Measurements from ENCODE around the gene SRGAP1. TPM values are rescaled to one million over a fixed set of nuclear protein-coding genes. Genes with fewer than 3 reads are reported as not detected.
"Not testable (repeated sequence)": the region's sequence is repeated elsewhere in the genome, so short reads cannot be mapped to it uniquely, and the experiment has no call there.

The SRGAP1 gene
- total and polyA plus RNA-seq, 9 of the 15 experiments (the other 6 are each of a cell fraction or from before 2014, with no cell fraction given) = 0.01 to 0.13 (median 0.04) TPM; not detected in 3

DNA sequence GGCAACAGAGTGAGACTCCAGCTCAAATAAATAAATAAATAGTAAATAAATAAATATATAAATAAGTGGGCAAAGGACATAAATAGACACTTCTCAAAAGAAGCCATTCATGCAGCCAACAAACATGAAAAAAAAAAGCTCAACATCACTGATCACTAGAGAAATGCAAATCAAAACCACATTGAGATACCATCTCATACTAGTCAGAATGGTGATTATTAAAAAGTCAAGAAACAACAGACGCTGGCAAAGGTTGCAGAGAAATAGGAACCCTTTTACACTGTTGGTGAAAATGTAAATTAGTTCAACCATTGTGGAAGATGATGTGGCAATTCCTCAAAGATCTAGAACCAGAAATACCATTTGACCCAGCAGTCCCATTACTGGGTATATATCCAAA lies 322.5 kb downstream of the SRGAP1 start:
- H2AFZ ChIP-seq (ENCODE audit: low read depth, low read length); FAIRE-seq; DNase-seq (ENCODE audit: extremely low read depth in 1 of 4, low spot score in 3 of 4); H4K20me1 ChIP-seq (replicated peaks; ENCODE audit: control insufficient read depth, insufficient read depth, low read length); in situ Hi-C loops (cut with MboI); ATAC-seq; H3K4me2 ChIP-seq (ENCODE audit: insufficient read depth, low read length); intact Hi-C loops (cut with micrococcal nuclease); H3K36me3 ChIP-seq (ENCODE audit: control insufficient read depth, insufficient read depth, low read length); H3K79me2 ChIP-seq (ENCODE audit: control insufficient read depth, insufficient read depth, low read length); H3K9ac ChIP-seq (ENCODE audit: insufficient read depth in 1 of 2, low read depth in 2 of 2, low read length in 2 of 2); POLR2A ChIA-PET; BruUV-seq (replicated peaks); H3K9me1 ChIP-seq (ENCODE audit: control insufficient read depth, insufficient read depth, low read length); H3K27ac ChIP-seq (ENCODE audit: extremely low read depth, low read depth, low read length); H3K4me1 ChIP-seq (replicated peaks in 1 of 2; ENCODE audit: control insufficient read depth in 2 of 2, insufficient read depth in 2 of 2, low read length in 2 of 2); H3K9me3 ChIP-seq (replicated peaks; ENCODE audit: control insufficient read depth, insufficient read depth, low read depth, low read length); CTCF ChIA-PET (ENCODE audit: low intra/inter-chr PET ratio); H3K27me3 ChIP-seq (ENCODE audit: control insufficient read depth in 2 of 2, insufficient read depth in 2 of 2, low read length in 2 of 2); H3K4me3 ChIP-seq: not testable (repeated sequence)
- WGBS (ENCODE audit: insufficient coverage, low coverage, missing lambda C conversion rate) = 0% methylated on average over 1 of the region's 1 CpG

- CTCF ChIA-PET (ENCODE audit: low intra/inter-chr PET ratio) = no interaction called here
- H3K36me3 ChIP-seq (ENCODE audit: control insufficient read depth, insufficient read depth, low read length) = no peaks in the 10 kb centered on the region
- H3K79me2 ChIP-seq (ENCODE audit: control insufficient read depth, insufficient read depth, low read length) = no peaks in the 10 kb centered on the region
- DNase-seq (ENCODE audit: extremely low read depth in 1 of 4, low spot score in 3 of 4) (no peak), ATAC-seq (no peak), FAIRE-seq (no peak)
- no peak overlapping the region for H3K27ac ChIP-seq (ENCODE audit: extremely low read depth, low read depth, low read length)
- H4K20me1 ChIP-seq (replicated peaks; ENCODE audit: control insufficient read depth, insufficient read depth, low read length) = no peaks in the 10 kb centered on the region
- BruUV-seq (replicated peaks) = no TSS peak
- no peak overlapping the region for H3K4me2 ChIP-seq (ENCODE audit: insufficient read depth, low read length)
- no peaks in the 10 kb centered on the region for H3K9me1 ChIP-seq (ENCODE audit: control insufficient read depth, insufficient read depth, low read length)
- H3K9ac ChIP-seq (ENCODE audit: insufficient read depth in 1 of 2, low read depth in 2 of 2, low read length in 2 of 2) = no peak overlapping the region
- no peak for TF ChIP-seq IFI16 (CRISPR knock-in tag; IDR thresholded peaks at IDR 0.05)
- TF ChIP-seq, protein P1, sequence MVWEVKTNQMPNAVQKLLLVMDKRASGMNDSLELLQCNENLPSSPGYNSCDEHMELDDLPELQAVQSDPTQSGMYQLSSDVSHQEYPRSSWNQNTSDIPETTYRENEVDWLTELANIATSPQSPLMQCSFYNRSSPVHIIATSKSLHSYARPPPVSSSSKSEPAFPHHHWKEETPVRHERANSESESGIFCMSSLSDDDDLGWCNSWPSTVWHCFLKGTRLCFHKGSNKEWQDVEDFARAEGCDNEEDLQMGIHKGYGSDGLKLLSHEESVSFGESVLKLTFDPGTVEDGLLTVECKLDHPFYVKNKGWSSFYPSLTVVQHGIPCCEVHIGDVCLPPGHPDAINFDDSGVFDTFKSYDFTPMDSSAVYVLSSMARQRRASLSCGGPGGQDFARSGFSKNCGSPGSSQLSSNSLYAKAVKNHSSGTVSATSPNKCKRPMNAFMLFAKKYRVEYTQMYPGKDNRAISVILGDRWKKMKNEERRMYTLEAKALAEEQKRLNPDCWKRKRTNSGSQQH (CRISPR knock-in tag; IDR thresholded peaks at IDR 0.05) = no peak
- no peak for TF ChIP-seq RBM25 (IDR thresholded peaks at IDR 0.05; ENCODE audit: low read depth, low read length, severe bottlenecking)
- no peak for TF ChIP-seq ZNF77 (CRISPR knock-in tag; IDR thresholded peaks at IDR 0.05)
- no peak for TF ChIP-seq EWSR1 (IDR thresholded peaks at IDR 0.05; ENCODE audit: borderline replicate concordance, low read depth, partially characterized antibody)
- TF ChIP-seq SLC30A9 (CRISPR knock-in tag; IDR thresholded peaks at IDR 0.05) = no peak
- no peak for TF ChIP-seq SP2 (IDR thresholded peaks at IDR 0.05; ENCODE audit: extremely low read depth, low read depth, low read length, poor library complexity, severe bottlenecking)
- no peak for TF ChIP-seq BRD9 (IDR thresholded peaks at IDR 0.05; ENCODE audit: low read depth, partially characterized antibody)
- no peak overlapping the region for H3K4me3 ChIP-seq
- in situ Hi-C loops (cut with MboI) (no loop called here), intact Hi-C loops (cut with micrococcal nuclease) (no loop called here)
- H2AFZ ChIP-seq (ENCODE audit: low read depth, low read length) = no peak overlapping the region
- POLR2A ChIA-PET = interaction anchor here (0.9 kb wide), 1 partner anchor 11 kb away, joined by 3 read pairs; no protein-coding TSS in a partner anchor
- H3K4me1 ChIP-seq (replicated peaks in 1 of 2; ENCODE audit: control insufficient read depth in 2 of 2, insufficient read depth in 2 of 2, low read length in 2 of 2) = no peaks in the 10 kb centered on the region
- peaks cover 0 to 7% of the 10 kb centered on the region in 2 experiments; a peak in 1 of 5 replicates for H3K27me3 ChIP-seq (ENCODE audit: control insufficient read depth in 2 of 2, insufficient read depth in 2 of 2, low read length in 2 of 2)
- no peaks in the 10 kb centered on the region for H3K9me3 ChIP-seq (replicated peaks; ENCODE audit: control insufficient read depth, insufficient read depth, low read depth, low read length)
- WGBS (ENCODE audit: insufficient coverage, low coverage, missing lambda C conversion rate) = 0% methylated on average over 3 of the region's 3 CpGs
Measured at GRCh38 chr12:64170024-64170423, 325.5 kb downstream of the SRGAP1 start.

All from K562 (cell line).